Central memory CD4-positive, alpha-beta T cell (primary cell): ENCODE data around the gene NAPEPLD.
"Not testable (repeated sequence)": the region's sequence is repeated elsewhere in the genome, so short reads cannot be mapped to it uniquely, and the experiment has no call there.

ENCODE experiments used
- DNase-seq: peaks from one replicate; pipeline ENCODE4 v3.0.0; 2022

NAPEPLD gene

GRCh38 chr7:103106005-103106702 lies 42.7 kb downstream of the NAPEPLD start:
- DNase-seq: no peak

GRCh38 chr7:103101543-103101942 lies 47.4 kb downstream of the NAPEPLD start:
- DNase-seq: no peak

- DNase-seq: no peak
Observed at GRCh38 chr7:103100348-103100747, 48.6 kb downstream of the NAPEPLD start.

GRCh38 chr7:103097041-103097440 lies 51.9 kb downstream of the NAPEPLD start:
- DNase-seq: no peak

GRCh38 chr7:103095558-103095957 lies 53.3 kb downstream of the NAPEPLD start:
- not testable (repeated sequence) for DNase-seq

GRCh38 chr7:103094102-103094501 lies 54.8 kb downstream of the NAPEPLD start:
- no peak for DNase-seq

GRCh38 chr7:103093429-103093828 lies 55.5 kb downstream of the NAPEPLD start:
- no peak for DNase-seq

GRCh38 chr7:103092321-103092720 lies 56.6 kb downstream of the NAPEPLD start:
- not testable (repeated sequence) for DNase-seq

GRCh38 chr7:103083210-103083609 lies 65.7 kb downstream of the NAPEPLD start:
- no peak for DNase-seq

GRCh38 chr7:103082497-103082896 lies 66.4 kb downstream of the NAPEPLD start:
- no peak for DNase-seq

GRCh38 chr7:103080923-103081322 lies 68.0 kb downstream of the NAPEPLD start:
- DNase-seq: no peak

- DNase-seq: no peak
Observed at GRCh38 chr7:103079836-103080235, 69.1 kb downstream of the NAPEPLD start.

GRCh38 chr7:103078226-103078625 lies 70.7 kb downstream of the NAPEPLD start:
- DNase-seq: not testable (repeated sequence)

GRCh38 chr7:103077318-103077717 lies 71.6 kb downstream of the NAPEPLD start:
- DNase-seq: no peak

- no peak for DNase-seq
Observed at GRCh38 chr7:103076764-103077163, 72.1 kb downstream of the NAPEPLD start.

GRCh38 chr7:103075337-103075918 lies 73.5 kb downstream of the NAPEPLD start:
- DNase-seq: peak; percentile 59

GRCh38 chr7:103074519-103075336 lies 74.2 kb downstream of the NAPEPLD start, which contains the start of the genes ARMC10 and FBXL13:
ARMC10 (plus strand) TSS chr7:103075140; CDS start chr7:103075273, 133 bp downstream.
FBXL13 (minus strand) TSS chr7:103074796.
- peak; percentile 90 for DNase-seq

GRCh38 chr7:103073989-103074518 lies 74.8 kb downstream of the NAPEPLD start:
- no peak for DNase-seq

- DNase-seq: no peak
Observed at GRCh38 chr7:103071000-103071399, 77.9 kb downstream of the NAPEPLD start.

- DNase-seq: no peak
Observed at GRCh38 chr7:103068414-103069403, 80.2 kb downstream of the NAPEPLD start.

GRCh38 chr7:103065667-103066066 lies 83.2 kb downstream of the NAPEPLD start:
- no peak for DNase-seq

GRCh38 chr7:103063895-103064294 lies 85.0 kb downstream of the NAPEPLD start:
- no peak for DNase-seq
